WTC11 (cell line): ENCODE data around the gene SAMD5. TPM values are rescaled to one million over a fixed set of nuclear protein-coding genes. Genes with fewer than 3 reads are reported as not detected.

Source experiments
- ATAC-seq: fragments of 200-7000 bp; cut with Tn5 transposase; 2 replicates; pipeline ENCODE4 v1.10.0; 2021; ENCODE audit warnings: mild to moderate bottlenecking, moderate library complexity
- CTCF ChIA-PET: fragments of 300-600 bp; sonication (Branson Sonifier 250); formaldehyde crosslinking; loops from one replicate; lab custom pipeline; 2021; ENCODE audit warnings: antibody characterized with exemption; lab: Charles Lee
- POLR2A ChIA-PET: fragments of 350-600 bp; sonication (Branson Sonifier 250); formaldehyde crosslinking; loops from one replicate; lab custom pipeline; 2021; ENCODE audit warnings: antibody characterized with exemption; lab: Charles Lee
- DNase-seq: peaks from one replicate; pipeline ENCODE4 v3.0.0; 2021; ENCODE audit warnings: low spot score
- H3K27ac Mint-ChIP-seq: 2 replicates; pipeline ENCODE4 v1.8.0; 2021; ENCODE audit warnings: mixed read lengths
- H3K27me3 Mint-ChIP-seq: 2 replicates; pipeline ENCODE4 v1.8.0; 2021; ENCODE audit warnings: low read depth, mild to moderate bottlenecking, moderate library complexity, mixed read lengths
- H3K36me3 Mint-ChIP-seq: 2 replicates; pipeline ENCODE4 v1.8.0; 2021; ENCODE audit warnings: mixed read lengths
- H3K4me1 Mint-ChIP-seq: 2 replicates; pipeline ENCODE4 v1.8.0; 2022; ENCODE audit warnings: mixed read lengths
- H3K4me3 Mint-ChIP-seq: 2 replicates; pipeline ENCODE4 v1.8.0; 2021; ENCODE audit warnings: mild to moderate bottlenecking, moderate library complexity, mixed read lengths
- H3K9me3 Mint-ChIP-seq: 2 replicates; pipeline ENCODE4 v1.8.0; 2021; ENCODE audit warnings: mixed read lengths
- ARID4B ChIP-seq: sonication (generic); formaldehyde crosslinking; IDR thresholded peaks from 2 replicates; pipeline ENCODE4 v1.8.0; 2023; ENCODE audit warnings: missing genetic modification reagents, mild to moderate bottlenecking, borderline replicate concordance
- ATF3 ChIP-seq: sonication (generic); formaldehyde crosslinking; conservative IDR thresholded peaks from 2 replicates; pipeline ENCODE4 v1.8.1; 2022; ENCODE audit warnings: mild to moderate bottlenecking, missing genetic modification reagents
- CREB1 ChIP-seq: sonication (generic); formaldehyde crosslinking; IDR thresholded peaks from 2 replicates; pipeline ENCODE4 v1.8.0; 2023; ENCODE audit warnings: mild to moderate bottlenecking, missing genetic modification reagents
- CREM ChIP-seq: sonication (generic); formaldehyde crosslinking; IDR thresholded peaks from 2 replicates; pipeline ENCODE4 v1.8.1; 2022; ENCODE audit warnings: mild to moderate bottlenecking, missing genetic modification reagents, moderate library complexity
- FOXJ3 ChIP-seq: sonication (generic); formaldehyde crosslinking; IDR thresholded peaks from 2 replicates; pipeline ENCODE4 v1.9.0; 2021; ENCODE audit warnings: missing genetic modification reagents, mild to moderate bottlenecking, borderline replicate concordance
- HMGXB4 ChIP-seq: sonication (generic); formaldehyde crosslinking; IDR thresholded peaks from 2 replicates; pipeline ENCODE4 v1.8.1; 2023; ENCODE audit warnings: mild to moderate bottlenecking, moderate library complexity, missing genetic modification reagents
- JAZF1 ChIP-seq: fragments of 250-450 bp; sonication (Bioruptor Pico); IDR thresholded peaks from 2 replicates; pipeline ENCODE4 v1.9.0; 2021; ENCODE audit warnings: moderate library complexity, mild to moderate bottlenecking, inconsistent platforms
- KAT7 ChIP-seq: sonication (generic); formaldehyde crosslinking; IDR thresholded peaks from 2 replicates; pipeline ENCODE4 v1.8.1; 2023; ENCODE audit warnings: missing genetic modification reagents, mild to moderate bottlenecking, borderline replicate concordance
- NFYB ChIP-seq: sonication (generic); formaldehyde crosslinking; conservative IDR thresholded peaks from 2 replicates; pipeline ENCODE4 v1.8.0; 2022; ENCODE audit warnings: low read depth, missing genetic modification reagents
- NR3C1 ChIP-seq: sonication (generic); formaldehyde crosslinking; conservative IDR thresholded peaks from 2 replicates; pipeline ENCODE4 v1.8.1; 2023; ENCODE audit warnings: low read depth, mild to moderate bottlenecking, missing genetic modification reagents
- PRRX2 ChIP-seq: fragments of 250-450 bp; sonication (Bioruptor Pico); IDR thresholded peaks from 2 replicates; pipeline ENCODE4 v1.8.0; 2021; ENCODE audit warnings: mild to moderate bottlenecking
- RORB ChIP-seq: fragments of 250-450 bp; sonication (Bioruptor Pico); IDR thresholded peaks from 2 replicates; pipeline ENCODE4 v1.9.0; 2021; ENCODE audit warnings: mild to moderate bottlenecking
- SMAD4 ChIP-seq: sonication (generic); formaldehyde crosslinking; IDR thresholded peaks from 2 replicates; pipeline ENCODE4 v1.8.0; 2022; ENCODE audit warnings: mild to moderate bottlenecking, missing genetic modification reagents
- ZNF138 ChIP-seq: sonication (generic); formaldehyde crosslinking; conservative IDR thresholded peaks from 2 replicates; pipeline ENCODE4 v1.8.1; 2022; ENCODE audit warnings: mild to moderate bottlenecking, moderate library complexity, missing genetic modification reagents
- ZNF232 ChIP-seq: sonication (generic); formaldehyde crosslinking; IDR thresholded peaks from 2 replicates; pipeline ENCODE4 v1.8.0; 2022; ENCODE audit warnings: mild to moderate bottlenecking, missing genetic modification reagents
- ZNF281 ChIP-seq: sonication (generic); formaldehyde crosslinking; IDR thresholded peaks from 2 replicates; pipeline ENCODE4 v1.8.0; 2023; ENCODE audit warnings: mild to moderate bottlenecking, missing genetic modification reagents
- ZNF396 ChIP-seq: fragments of 250-450 bp; sonication (Bioruptor Pico); IDR thresholded peaks from 2 replicates; pipeline ENCODE4 v1.8.0; 2021; ENCODE audit warnings: mild to moderate bottlenecking, moderate library complexity, borderline replicate concordance
- total RNA-seq: library from RNA; stranded (reverse); gene quantifications from 3 replicates; pipeline ENCODE4 v1.2.3, GENCODE V29; 2021

SAMD5 gene
- total RNA-seq, 1 experiment from 2014 or later, result 0.39 TPM

GRCh38 chr6:147564556-147564955 is 56.1 kb downstream of the SAMD5 start:
- ChIA-PET POLR2A (no interaction called here), CTCF (no interaction called here)
- DNase-seq, result no peak
- ATAC-seq, result no peak
- Mint-ChIP-seq H3K4me1 (no peaks in the 10 kb centered on the region), H3K27me3 (no peaks in the 10 kb centered on the region), H3K36me3 (no peaks in the 10 kb centered on the region), H3K27ac (no peak overlapping the region), H3K9me3 (no peaks in the 10 kb centered on the region), H3K4me3 (no peak overlapping the region)
- no peak for TF ChIP-seq ZNF138 (CRISPR knock-in tag)
- TF ChIP-seq CREB1, result no peak
- no peak for TF ChIP-seq CREM
- TF ChIP-seq JAZF1 (CRISPR knock-in tag), result no peak

GRCh38 chr6:147566244-147566898 is 57.9 kb downstream of the SAMD5 start:
- Mint-ChIP-seq H3K4me1 (no peaks in the 10 kb centered on the region), H3K4me3 (no peak overlapping the region), H3K36me3 (no peaks in the 10 kb centered on the region), H3K27ac (no peak overlapping the region), H3K9me3 (no peaks in the 10 kb centered on the region), H3K27me3 (no peaks in the 10 kb centered on the region)
- CTCF ChIA-PET, result no interaction called here
- ATAC-seq (no peak), DNase-seq (no peak)
- TF ChIP-seq ATF3 (CRISPR knock-in tag), result no peak
- TF ChIP-seq ARID4B, result no peak
- no peak for TF ChIP-seq FOXJ3 (CRISPR knock-in tag)
- TF ChIP-seq PRRX2, result no peak
- TF ChIP-seq SMAD4 (CRISPR knock-in tag), result no peak
- no peak for TF ChIP-seq NFYB (CRISPR knock-in tag)
- no peak for TF ChIP-seq ZNF232
- TF ChIP-seq ZNF281 (CRISPR knock-in tag), result no peak
- POLR2A ChIA-PET, result no interaction called here

GRCh38 chr6:147567141-147567805 is 58.8 kb downstream of the SAMD5 start:
- ChIA-PET POLR2A (no interaction called here), CTCF (no interaction called here)
- H3K27me3 Mint-ChIP-seq, result no peaks in the 10 kb centered on the region
- no peaks in the 10 kb centered on the region for H3K36me3 Mint-ChIP-seq
- H3K4me1 Mint-ChIP-seq, result no peaks in the 10 kb centered on the region
- no peak for DNase-seq
- H3K27ac Mint-ChIP-seq, result no peak overlapping the region
- ATAC-seq, result no peak
- no peak overlapping the region for H3K4me3 Mint-ChIP-seq
- H3K9me3 Mint-ChIP-seq, result no peaks in the 10 kb centered on the region
- no peak for TF ChIP-seq NR3C1 (CRISPR knock-in tag)
- TF ChIP-seq HMGXB4, result no peak
- no peak for TF ChIP-seq KAT7 (CRISPR knock-in tag)
- no peak for TF ChIP-seq ZNF396
- no peak for TF ChIP-seq RORB (CRISPR knock-in tag)
- no peak for TF ChIP-seq ARID4B
